SK-N-MC (cell line): ENCODE data around the gene DTL.

Source experiments
- DNase-seq: peaks from one replicate; pipeline ENCODE4 v3.0.0-alpha.2; 2011; ENCODE audit warnings: low read depth, low spot score
- H3K27ac ChIP-seq: fragments of 200-600 bp; sonication (generic); 2 replicates; pipeline ENCODE4 v1.5.1; 2016; ENCODE audit warnings: mixed run types
- H3K36me3 ChIP-seq: fragments of 200-600 bp; sonication (generic); 2 replicates; pipeline ENCODE4 v1.6.1; 2017; ENCODE audit warnings: antibody characterized with exemption, low read length, mixed read lengths; ENCODE audit not compliant: insufficient read depth
- H3K4me3 ChIP-seq: fragments of 200-600 bp; sonication (generic); 2 replicates; pipeline ENCODE4 v1.5.1; 2016
- H3K9ac ChIP-seq: fragments of 200-600 bp; sonication (generic); 2 replicates; pipeline ENCODE4 v1.8.0; 2017; ENCODE audit warnings: mixed run types, mixed read lengths; ENCODE audit not compliant: insufficient read length
- H3K9me3 ChIP-seq: fragments of 200-600 bp; sonication (generic); 2 replicates; pipeline ENCODE4 v1.6.1; 2017; ENCODE audit warnings: low read depth, mild to moderate bottlenecking, antibody characterized with exemption, low read length, moderate library complexity, mixed read lengths
- EZH2 ChIP-seq: fragments of 200-600 bp; sonication (generic); IDR thresholded peaks from one replicate; pipeline ENCODE4 v1.6.1; 2017; ENCODE audit warnings: antibody characterized with exemption
- FOXP2 ChIP-seq: optimal IDR thresholded peaks from 2 replicates; pipeline ENCODE3; 2011; ENCODE audit warnings: mild to moderate bottlenecking, moderate library complexity; ENCODE audit not compliant: insufficient read depth; ENCODE audit errors: extremely low read length, control extremely low read depth
- POLR2AphosphoS5 ChIP-seq: IDR thresholded peaks from 2 replicates; pipeline ENCODE4 v1.6.1; 2012; ENCODE audit warnings: mild to moderate bottlenecking, low read depth, low read length, borderline replicate concordance

Gene DTL

DNA sequence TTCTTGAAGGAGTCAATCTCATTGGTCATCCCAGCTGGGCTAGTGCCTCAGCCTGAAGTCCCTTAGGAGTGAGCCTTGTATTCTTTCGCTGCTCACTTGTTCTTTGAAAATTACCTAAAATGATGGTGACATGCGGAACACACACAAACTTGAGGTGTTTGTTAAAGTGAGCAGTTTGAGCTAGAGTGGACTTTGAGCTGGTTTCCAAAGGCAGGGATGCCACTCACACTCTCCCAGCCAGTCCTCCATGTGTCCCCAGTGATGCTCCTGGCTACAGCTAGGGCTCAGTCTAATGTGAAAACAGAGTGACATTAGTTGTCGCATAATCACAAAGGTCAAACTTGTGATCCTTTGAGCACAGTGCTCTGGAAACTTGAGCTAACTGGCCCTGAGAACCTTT lies 84.3 kb downstream of the DTL start:
- no peaks in the 10 kb centered on the region for H3K36me3 ChIP-seq
- no peak overlapping the region for H3K9ac ChIP-seq
- H3K27ac ChIP-seq, result no peak overlapping the region
- TF ChIP-seq EZH2 (no peak), FOXP2 (no peak), POLR2AphosphoS5 (no peak)
- H3K9me3 ChIP-seq, result no peaks in the 10 kb centered on the region
- no peak for DNase-seq
- no peak overlapping the region for H3K4me3 ChIP-seq

DNA sequence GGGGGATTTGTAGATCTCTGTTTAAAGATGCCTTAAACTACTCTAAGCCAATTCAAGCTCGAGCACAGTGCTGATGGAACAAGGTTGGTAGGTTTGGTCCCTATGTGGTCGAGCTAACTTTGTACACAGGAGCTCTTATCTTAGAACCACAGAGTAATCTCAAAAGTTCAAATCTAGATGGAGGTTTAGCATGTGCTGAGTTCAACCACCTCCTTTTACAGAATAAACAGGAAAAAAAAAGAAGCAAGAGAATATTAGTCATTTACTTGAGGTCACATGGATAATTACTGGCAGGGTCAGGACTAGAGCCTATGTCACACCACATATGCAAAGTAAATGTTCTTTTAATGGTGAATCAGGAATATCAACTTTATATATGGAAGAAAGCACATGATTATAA lies 86.2 kb downstream of the DTL start:
- H3K9me3 ChIP-seq, result no peaks in the 10 kb centered on the region
- H3K27ac ChIP-seq, result no peak overlapping the region
- no peak for DNase-seq
- no peak overlapping the region for H3K9ac ChIP-seq
- TF ChIP-seq FOXP2, result no peak
- no peak for TF ChIP-seq POLR2AphosphoS5
- no peak for TF ChIP-seq EZH2
- H3K4me3 ChIP-seq, result no peak overlapping the region
- H3K36me3 ChIP-seq, result no peaks in the 10 kb centered on the region

GRCh38 chr1:212124690-212125582 lies 89.4 kb downstream of the DTL start:
- Histone ChIP-seq H3K4me3 (no peak overlapping the region), H3K27ac (no peak overlapping the region), H3K9me3 (no peaks in the 10 kb centered on the region), H3K9ac (no peak overlapping the region), H3K36me3 (no peaks in the 10 kb centered on the region)
- TF ChIP-seq POLR2AphosphoS5 (no peak), EZH2 (no peak), FOXP2 (no peak)
- DNase-seq, result no peak

- no peak for DNase-seq
- H3K9me3 ChIP-seq, result no peaks in the 10 kb centered on the region
- no peaks in the 10 kb centered on the region for H3K36me3 ChIP-seq
- TF ChIP-seq EZH2 (no peak), FOXP2 (no peak), POLR2AphosphoS5 (no peak)
- H3K4me3 ChIP-seq, result no peak overlapping the region
- no peak overlapping the region for H3K9ac ChIP-seq
- no peak overlapping the region for H3K27ac ChIP-seq
These were observed 90.1 kb downstream of the DTL start for GRCh38 chr1:212125654-212126053.

GRCh38 chr1:212127221-212127620 lies 91.7 kb downstream of the DTL start:
- Histone ChIP-seq H3K4me3 (no peak overlapping the region), H3K9me3 (no peaks in the 10 kb centered on the region), H3K36me3 (no peaks in the 10 kb centered on the region), H3K27ac (no peak overlapping the region), H3K9ac (no peak overlapping the region)
- DNase-seq, result no peak
- no peak for TF ChIP-seq EZH2

- Histone ChIP-seq H3K9ac (no peak overlapping the region), H3K9me3 (no peaks in the 10 kb centered on the region), H3K36me3 (no peaks in the 10 kb centered on the region; the same call in 1 of the 2 replicates), H3K4me3 (no peak overlapping the region), H3K27ac (no peak overlapping the region)
- DNase-seq, result no peak
- TF ChIP-seq EZH2 (no peak), FOXP2 (no peak), POLR2AphosphoS5 (no peak)
These were observed 94.2 kb downstream of the DTL start for GRCh38 chr1:212129781-212130180.

DNA sequence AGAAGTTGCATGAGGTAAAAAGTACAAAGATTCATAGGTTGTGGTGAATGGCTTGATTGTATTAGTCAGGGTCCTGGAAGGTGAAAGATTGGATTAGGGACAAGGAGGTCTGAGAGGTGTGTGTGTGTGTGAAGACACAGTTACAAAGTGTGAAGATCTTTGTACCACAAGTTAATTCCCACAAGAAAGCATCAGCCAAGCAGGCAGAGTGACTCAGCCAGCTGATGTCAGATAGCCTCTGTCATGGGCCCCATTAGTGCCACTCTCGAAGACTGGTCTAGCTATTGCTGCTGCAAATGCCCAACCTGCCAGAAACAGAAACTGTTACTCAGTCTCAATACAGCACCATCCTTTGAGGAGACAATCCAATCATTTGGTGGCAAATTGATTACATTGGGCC lies 96.5 kb downstream of the DTL start:
- H3K27ac ChIP-seq, result no peak overlapping the region
- H3K9me3 ChIP-seq, result no peaks in the 10 kb centered on the region
- DNase-seq, result no peak
- TF ChIP-seq FOXP2 (no peak), POLR2AphosphoS5 (no peak), EZH2 (no peak)
- no peak overlapping the region for H3K4me3 ChIP-seq
- H3K36me3 ChIP-seq, result no peaks in the 10 kb centered on the region; the same call in 1 of the 2 replicates
- no peak overlapping the region for H3K9ac ChIP-seq

GRCh38 chr1:212133319-212133718 lies 97.8 kb downstream of the DTL start:
- Histone ChIP-seq H3K36me3 (no peaks in the 10 kb centered on the region; the same call in 1 of the 2 replicates), H3K9me3 (no peaks in the 10 kb centered on the region), H3K4me3 (no peak overlapping the region), H3K27ac (no peak overlapping the region), H3K9ac (no peak overlapping the region)
- no peak for DNase-seq
- TF ChIP-seq POLR2AphosphoS5 (no peak), EZH2 (no peak), FOXP2 (no peak)

- H3K4me3 ChIP-seq, result no peak overlapping the region
- no peaks in the 10 kb centered on the region for H3K9me3 ChIP-seq
- H3K9ac ChIP-seq, result no peak overlapping the region
- H3K36me3 ChIP-seq, result no peaks in the 10 kb centered on the region; the same call in 1 of the 2 replicates
- TF ChIP-seq EZH2 (no peak), FOXP2 (no peak), POLR2AphosphoS5 (no peak)
- no peak for DNase-seq
- H3K27ac ChIP-seq, result no peak overlapping the region
These were observed 99.6 kb downstream of the DTL start for GRCh38 chr1:212135166-212135565.
